ENCODE results near the gene RNF181. TPM values are rescaled to one million over a fixed set of nuclear protein-coding genes. Genes with fewer than 3 reads are reported as not detected.
A peak's percentile ranks its signal among the peaks of the same experiment; 100 is the strongest.

The RNF181 gene
- total RNA-seq, 2 experiments from 2014 or later = 113 to 140 TPM

- peaks cover 12% of the 10 kb centered on the region for H3K36me3 Mint-ChIP-seq (ENCODE audit: low read depth)
- POLR2A ChIA-PET = interaction anchor here (0.5 to 3.0 kb wide), 11 partner anchors 8 to 240 kb away, joined by 3 to 15 read pairs (median 4); partner anchors contain the start of genes C2orf68, ELMOD3, MAT2A and RETSAT
- no peak for ATAC-seq
- CTCF ChIA-PET = interaction anchor here (0.7 to 3.6 kb wide), 12 partner anchors 7 to 485 kb away, joined by 3 to 13 read pairs (median 5); partner anchors contain the start of genes C2orf68, VAMP5 and VAMP8
- peaks cover 28% of the 10 kb centered on the region for H3K4me1 Mint-ChIP-seq
- H3K4me3 Mint-ChIP-seq = peak overlapping the region; percentile 100
- no peaks in the 10 kb centered on the region for H3K27me3 Mint-ChIP-seq
- H3K27ac Mint-ChIP-seq = peak overlapping the region; percentile 99
- DNase-seq = no peak
- H3K9me3 Mint-ChIP-seq (ENCODE audit: low read depth) = no peaks in the 10 kb centered on the region
- intact Hi-C loops (cut with DNase I, micrococcal nuclease) = loop anchor here (1.0 to 2.0 kb wide), 7 partner anchors 17 to 268 kb away; partner anchors contain the start of genes C2orf68 (in 2 of the 2), ELMOD3 (in 1 of the 2), GGCX (in 1 of the 2) and RETSAT (in 1 of the 2)
Measured at GRCh38 chr2:85594715-85595300, 737 bp upstream of the RNF181 start.

- peak; percentile 58 for DNase-seq
- Mint-ChIP-seq H3K4me3 (peak overlapping the region; percentile 100), H3K4me1 (peaks cover 28% of the 10 kb centered on the region), H3K27me3 (no peaks in the 10 kb centered on the region), H3K9me3 (ENCODE audit: low read depth) (no peaks in the 10 kb centered on the region), H3K36me3 (ENCODE audit: low read depth) (peaks cover 12% of the 10 kb centered on the region), H3K27ac (peak overlapping the region; percentile 99)
- peak; percentile 17 for ATAC-seq
- intact Hi-C loops (cut with DNase I, micrococcal nuclease) = no loop called here
- CTCF ChIA-PET = interaction anchor here (0.5 to 3.6 kb wide), 10 partner anchors 8 to 204 kb away, joined by 3 to 13 read pairs (median 4); partner anchors contain the start of genes C2orf68 and VAMP8
- POLR2A ChIA-PET = interaction anchor here (0.5 to 3.0 kb wide), 9 partner anchors 9 to 193 kb away, joined by 3 to 15 read pairs (median 4); partner anchors contain the start of genes C2orf68, MAT2A and SH2D6
Measured at GRCh38 chr2:85596026-85596333, 435 bp downstream of the RNF181 start.

- no peak for ATAC-seq
- POLR2A ChIA-PET = interaction anchor here (0.5 to 3.0 kb wide), 6 partner anchors 15 to 194 kb away, joined by 3 to 15 read pairs (median 4); partner anchors contain the start of genes C2orf68 and SH2D6
- peaks cover 12% of the 10 kb centered on the region for H3K36me3 Mint-ChIP-seq (ENCODE audit: low read depth)
- no peaks in the 10 kb centered on the region for H3K27me3 Mint-ChIP-seq
- intact Hi-C loops (cut with DNase I, micrococcal nuclease) = no loop called here
- H3K4me3 Mint-ChIP-seq = peak overlapping the region; percentile 100
- peak overlapping the region; percentile 99 for H3K27ac Mint-ChIP-seq
- DNase-seq = no peak
- CTCF ChIA-PET = interaction anchor here (0.5 to 3.6 kb wide), 7 partner anchors 15 to 205 kb away, joined by 3 to 13 read pairs (median 3); partner anchors contain the start of gene C2orf68
- H3K9me3 Mint-ChIP-seq (ENCODE audit: low read depth) = no peaks in the 10 kb centered on the region
- H3K4me1 Mint-ChIP-seq = peaks cover 29% of the 10 kb centered on the region
Measured at GRCh38 chr2:85596486-85597143, 1.1 kb downstream of the RNF181 start.

GRCh38 chr2:85597241-85597640, 1.7 kb downstream of the RNF181 start:
- H3K27me3 Mint-ChIP-seq = no peaks in the 10 kb centered on the region
- H3K4me1 Mint-ChIP-seq = peaks cover 34% of the 10 kb centered on the region
- POLR2A ChIA-PET = interaction anchor here (0.6 to 3.0 kb wide), 3 partner anchors 15 to 52 kb away, joined by 3 to 15 read pairs (median 4); partner anchors contain the start of gene C2orf68
- H3K36me3 Mint-ChIP-seq (ENCODE audit: low read depth) = peaks cover 12% of the 10 kb centered on the region
- intact Hi-C loops (cut with DNase I, micrococcal nuclease) = no loop called here
- H3K4me3 Mint-ChIP-seq = peak overlapping the region; percentile 100
- no peaks in the 10 kb centered on the region for H3K9me3 Mint-ChIP-seq (ENCODE audit: low read depth)
- DNase-seq = no peak
- ATAC-seq = no peak
- H3K27ac Mint-ChIP-seq = no peak overlapping the region
- CTCF ChIA-PET = interaction anchor here (0.8 to 3.6 kb wide), 3 partner anchors 14 to 52 kb away, joined by 3 to 13 read pairs (median 3); partner anchors contain the start of gene C2orf68

GRCh38 chr2:85598594-85599340, 3.2 kb downstream of the RNF181 start:
- H3K27ac Mint-ChIP-seq = peak overlapping the region; percentile 42
- ChIA-PET POLR2A (interaction anchor here (0.6 kb wide), 1 partner anchor 134 kb away, joined by 3 read pairs; no protein-coding TSS in a partner anchor), CTCF (no interaction called here)
- no peaks in the 10 kb centered on the region for H3K9me3 Mint-ChIP-seq (ENCODE audit: low read depth)
- DNase-seq (no peak), ATAC-seq (no peak)
- peaks cover 39% of the 10 kb centered on the region for H3K4me1 Mint-ChIP-seq
- intact Hi-C loops (cut with DNase I, micrococcal nuclease) = no loop called here
- no peak overlapping the region for H3K4me3 Mint-ChIP-seq
- no peaks in the 10 kb centered on the region for H3K27me3 Mint-ChIP-seq
- H3K36me3 Mint-ChIP-seq (ENCODE audit: low read depth) = peaks cover 14% of the 10 kb centered on the region

- DNase-seq (no peak), ATAC-seq (no peak)
- Mint-ChIP-seq H3K4me3 (no peak overlapping the region), H3K36me3 (ENCODE audit: low read depth) (peaks cover 14% of the 10 kb centered on the region), H3K4me1 (peaks cover 38% of the 10 kb centered on the region), H3K27ac (no peak overlapping the region), H3K9me3 (ENCODE audit: low read depth) (no peaks in the 10 kb centered on the region), H3K27me3 (no peaks in the 10 kb centered on the region)
- ChIA-PET POLR2A (interaction anchor here (0.5 to 1.6 kb wide), 3 partner anchors 12 to 134 kb away, joined by 3 to 4 read pairs (median 3); no protein-coding TSS in a partner anchor), CTCF (interaction anchor here (0.6 kb wide), 1 partner anchor 17 kb away, joined by 3 read pairs; the partner anchor contains the start of gene USP39)
- intact Hi-C loops (cut with DNase I, micrococcal nuclease) = no loop called here
Measured at GRCh38 chr2:85599468-85600234, 4.1 kb downstream of the RNF181 start.

- no peaks in the 10 kb centered on the region for H3K27me3 Mint-ChIP-seq
- no peak overlapping the region for H3K4me3 Mint-ChIP-seq
- intact Hi-C loops (cut with DNase I, micrococcal nuclease) = no loop called here
- H3K36me3 Mint-ChIP-seq (ENCODE audit: low read depth) = peaks cover 14% of the 10 kb centered on the region
- H3K4me1 Mint-ChIP-seq = peaks cover 40% of the 10 kb centered on the region
- no peak for DNase-seq
- ChIA-PET POLR2A (interaction anchor here (0.5 to 1.6 kb wide), 2 partner anchors 12 to 17 kb away, joined by 3 to 4 read pairs; no protein-coding TSS in a partner anchor), CTCF (no interaction called here)
- H3K27ac Mint-ChIP-seq = no peak overlapping the region
- no peaks in the 10 kb centered on the region for H3K9me3 Mint-ChIP-seq (ENCODE audit: low read depth)
- no peak for ATAC-seq
Measured at GRCh38 chr2:85600235-85600575, 4.7 kb downstream of the RNF181 start.

GRCh38 chr2:85600951-85601770, 5.6 kb downstream of the RNF181 start:
- ChIA-PET CTCF (interaction anchor here (0.6 to 1.2 kb wide), 2 partner anchors 24 to 36 kb away, joined by 3 to 4 read pairs; partner anchors contain the start of gene VAMP8), POLR2A (interaction anchor here (1.6 kb wide), 1 partner anchor 13 kb away, joined by 3 read pairs; no protein-coding TSS in a partner anchor)
- ATAC-seq = no peak
- Mint-ChIP-seq H3K4me3 (peak overlapping the region; percentile 71), H3K27ac (peak overlapping the region; percentile 51), H3K36me3 (ENCODE audit: low read depth) (peaks cover 11% of the 10 kb centered on the region), H3K27me3 (no peaks in the 10 kb centered on the region), H3K4me1 (peaks cover 35% of the 10 kb centered on the region), H3K9me3 (ENCODE audit: low read depth) (no peaks in the 10 kb centered on the region)
- intact Hi-C loops (cut with DNase I, micrococcal nuclease) = no loop called here
- DNase-seq = no peak

- CTCF ChIA-PET = interaction anchor here (0.6 to 1.3 kb wide), 3 partner anchors 23 to 36 kb away, joined by 3 to 4 read pairs (median 3); partner anchors contain the start of gene VAMP8
- intact Hi-C loops (cut with DNase I, micrococcal nuclease) = loop anchor here (1.0 to 2.0 kb wide), 5 partner anchors 9 to 184 kb away; partner anchors contain the start of genes GGCX (in 2 of the 2), SH2D6 (in 1 of the 2) and USP39 (in 1 of the 2)
- Mint-ChIP-seq H3K36me3 (ENCODE audit: low read depth) (peaks cover 8% of the 10 kb centered on the region), H3K9me3 (ENCODE audit: low read depth) (no peaks in the 10 kb centered on the region), H3K27me3 (no peaks in the 10 kb centered on the region), H3K4me3 (peak overlapping the region; percentile 71), H3K27ac (peak overlapping the region; percentile 51), H3K4me1 (peaks cover 27% of the 10 kb centered on the region)
- ATAC-seq = peak; percentile 5
- POLR2A ChIA-PET = interaction anchor here (1.0 kb wide), 1 partner anchor 62 kb away, joined by 3 read pairs; no protein-coding TSS in a partner anchor
- no peak for DNase-seq
Measured at GRCh38 chr2:85601771-85602475, 6.4 kb downstream of the RNF181 start.
